ENCODE data around the gene IFNA7. TPM values are rescaled to one million over a fixed set of nuclear protein-coding genes. Genes with fewer than 3 reads are reported as not detected.
"Not testable (repeated sequence)": the region's sequence is repeated elsewhere in the genome, so short reads cannot be mapped to it uniquely, and the experiment has no call there.

Gene IFNA7
- total and polyA plus RNA-seq, 10 of the 15 experiments (the other 5 are each of a cell fraction or from before 2014, with no cell fraction given): not detected

DNA sequence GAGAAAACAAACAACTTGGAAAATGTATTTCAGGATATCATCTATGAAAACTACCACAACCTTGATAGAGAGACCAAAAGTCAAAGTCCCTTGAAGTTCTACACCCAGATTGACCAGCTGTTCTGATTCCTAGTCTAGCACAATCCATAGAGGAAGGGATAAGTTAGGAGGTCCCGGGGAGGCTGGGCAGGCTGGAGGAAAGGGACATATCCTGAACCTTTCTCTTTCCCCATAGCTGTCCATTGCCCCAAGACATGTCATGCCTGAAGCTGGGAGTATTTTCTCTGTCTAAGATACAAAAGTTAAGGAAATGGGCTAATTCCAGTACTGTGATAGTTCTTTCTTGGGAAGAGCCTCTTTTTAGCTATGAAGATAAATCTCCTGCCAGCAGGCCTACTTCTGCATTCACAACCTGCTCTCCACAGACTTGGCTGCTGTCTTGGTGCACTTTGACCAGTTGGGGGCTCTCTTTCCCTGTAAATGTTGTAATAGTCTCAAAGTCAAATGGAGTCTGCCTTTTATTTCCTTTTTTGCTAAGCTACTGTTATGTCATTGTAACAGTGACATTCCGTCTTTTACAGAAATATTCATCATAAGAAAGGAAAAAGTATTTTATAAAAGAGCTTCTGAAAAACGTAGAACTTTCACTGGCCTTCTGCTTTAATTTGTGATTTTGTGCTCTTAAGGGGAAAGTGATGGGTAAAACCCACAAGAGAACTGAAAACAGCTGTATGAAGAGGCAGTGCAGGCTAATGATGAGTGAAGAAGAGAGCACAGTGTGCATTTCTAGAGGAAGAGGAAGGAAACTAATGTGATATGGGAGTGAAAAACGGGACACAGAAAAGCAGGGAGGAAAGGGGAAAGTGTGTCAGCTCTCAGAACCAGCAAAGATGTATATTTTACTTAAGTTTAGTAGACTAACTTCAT lies 18.9 kb downstream of the IFNA7 start:
- H3K9me3 ChIP-seq (replicated peaks; ENCODE audit: control insufficient read depth, insufficient read depth, low read length); H3K4me3 ChIP-seq; H3K4me2 ChIP-seq (ENCODE audit: control insufficient read depth, insufficient read depth); DNase-seq (ENCODE audit: low read depth, low spot score); H3K4me1 ChIP-seq (ENCODE audit: control insufficient read depth, insufficient read depth, low read length); H3K27me3 ChIP-seq (replicated peaks in 1 of 2; ENCODE audit: control insufficient read depth in 2 of 2, insufficient read depth in 2 of 2, low read length in 1 of 2); H3K9ac ChIP-seq (ENCODE audit: control insufficient read depth, insufficient read depth, low read length); H3K27ac ChIP-seq (ENCODE audit: control insufficient read depth, insufficient read depth); H3K36me3 ChIP-seq (ENCODE audit: control insufficient read depth in 2 of 2, insufficient read depth in 2 of 2, low read length in 1 of 2); H2AFZ ChIP-seq (ENCODE audit: control insufficient read depth, low read depth, low read length); in situ Hi-C loops (cut with MboI); BruUV-seq (replicated peaks); H4K20me1 ChIP-seq (ENCODE audit: control insufficient read depth, insufficient read depth); H3K79me2 ChIP-seq (ENCODE audit: control insufficient read depth, insufficient read depth, low read length); FAIRE-seq; POLR2A ChIA-PET; intact Hi-C loops (cut with micrococcal nuclease; ENCODE audit: unreplicated experiment): not testable (repeated sequence)
- ChIA-PET CTCF (interaction anchor here (0.6 to 3.4 kb wide), 31 partner anchors 9 to 825 kb away, joined by 3 to 28 read pairs (median 4); partner anchors contain the start of gene IFNA21), SMC1A (ENCODE audit: uncharacterized antibody, unreplicated experiment) (interaction anchor here (0.6 to 1.9 kb wide), 16 partner anchors 9 to 1259 kb away, joined by 3 to 6 read pairs (median 4); no protein-coding TSS in a partner anchor), RAD21 (ENCODE audit: unreplicated experiment) (interaction anchor here (0.6 to 1.3 kb wide), 8 partner anchors 9 to 249 kb away, joined by 3 to 9 read pairs (median 3); no protein-coding TSS in a partner anchor)
- ATAC-seq: peak; percentile 98
- TF ChIP-seq, protein P1, sequence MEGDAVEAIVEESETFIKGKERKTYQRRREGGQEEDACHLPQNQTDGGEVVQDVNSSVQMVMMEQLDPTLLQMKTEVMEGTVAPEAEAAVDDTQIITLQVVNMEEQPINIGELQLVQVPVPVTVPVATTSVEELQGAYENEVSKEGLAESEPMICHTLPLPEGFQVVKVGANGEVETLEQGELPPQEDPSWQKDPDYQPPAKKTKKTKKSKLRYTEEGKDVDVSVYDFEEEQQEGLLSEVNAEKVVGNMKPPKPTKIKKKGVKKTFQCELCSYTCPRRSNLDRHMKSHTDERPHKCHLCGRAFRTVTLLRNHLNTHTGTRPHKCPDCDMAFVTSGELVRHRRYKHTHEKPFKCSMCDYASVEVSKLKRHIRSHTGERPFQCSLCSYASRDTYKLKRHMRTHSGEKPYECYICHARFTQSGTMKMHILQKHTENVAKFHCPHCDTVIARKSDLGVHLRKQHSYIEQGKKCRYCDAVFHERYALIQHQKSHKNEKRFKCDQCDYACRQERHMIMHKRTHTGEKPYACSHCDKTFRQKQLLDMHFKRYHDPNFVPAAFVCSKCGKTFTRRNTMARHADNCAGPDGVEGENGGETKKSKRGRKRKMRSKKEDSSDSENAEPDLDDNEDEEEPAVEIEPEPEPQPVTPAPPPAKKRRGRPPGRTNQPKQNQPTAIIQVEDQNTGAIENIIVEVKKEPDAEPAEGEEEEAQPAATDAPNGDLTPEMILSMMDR (IDR thresholded peaks at IDR 0.05 in 2 of 3, conservative IDR thresholded peaks at IDR 0.05 in 1 of 3; ENCODE audit: control insufficient read depth in 2 of 3, extremely low read depth in 1 of 3, insufficient read depth in 1 of 3, low read depth in 3 of 3, low read length in 3 of 3): peak; percentile 57 to 70 (median 57)
- peak; percentile 49; the same call in 1 of the 2 replicates for TF ChIP-seq RAD21 (IDR thresholded peaks at IDR 0.05; ENCODE audit: insufficient read depth, low read depth, low read length)
- WGBS (ENCODE audit: insufficient coverage, insufficient replicate concordance, low lambda C conversion rate, missing lambda C conversion rate): 22% methylated on average over 4 of the region's 4 CpGs
